ENCODE measurements around the gene CCL16. TPM values are rescaled to one million over a fixed set of nuclear protein-coding genes. Genes with fewer than 3 reads are reported as not detected.

CCL16 gene
- total and polyA plus RNA-seq, 2 experiments from 2014 or later = not detected

DNA sequence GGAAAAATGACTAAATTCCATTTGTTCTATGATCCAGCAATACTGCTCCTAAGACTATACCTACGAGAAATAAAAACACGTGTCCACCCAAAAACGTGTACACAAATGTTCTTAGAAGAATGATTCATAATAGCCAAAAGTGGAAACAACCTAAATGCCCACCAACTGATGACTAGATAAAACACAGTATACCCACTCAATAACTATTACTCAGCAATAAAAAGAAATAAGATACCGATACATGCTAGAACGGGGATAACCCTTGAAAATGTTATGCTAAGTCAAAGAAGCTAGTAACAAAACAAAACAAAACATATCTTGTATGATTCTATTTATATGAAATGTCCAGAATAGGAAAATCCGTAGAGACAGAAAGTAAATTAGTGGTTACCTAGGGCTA is 17.6 kb downstream of the CCL16 start:
- Histone ChIP-seq H3K9me3 (ENCODE audit: low read depth) (no peaks in the 10 kb centered on the region), H3K9ac (no peak overlapping the region), H3K4me3 (no peak overlapping the region), H3K79me2 (ENCODE audit: insufficient read depth) (no peaks in the 10 kb centered on the region), H3K27me3 (replicated peaks; ENCODE audit: insufficient read depth) (peaks cover 13% of the 10 kb centered on the region; the same call in 1 of the 2 replicates), H3K27ac (no peak overlapping the region), H3K4me1 (ENCODE audit: insufficient read depth) (no peaks in the 10 kb centered on the region), H3F3A (ENCODE audit: insufficient read depth) (no peaks in the 10 kb centered on the region), H4K20me1 (ENCODE audit: insufficient read depth) (no peaks in the 10 kb centered on the region), H3K4me2 (ENCODE audit: unreplicated experiment) (no peak overlapping the region), H3K9me2 (ENCODE audit: insufficient read depth) (no peaks in the 10 kb centered on the region), H2AFZ (no peak overlapping the region), H3K36me3 (ENCODE audit: low read depth) (no peaks in the 10 kb centered on the region)
- WGBS, 2 experiments (ENCODE audit: low coverage in 1 of 2, low lambda C conversion rate in 2 of 2, missing lambda C conversion rate in 2 of 2) = 71 to 74% methylated on average over 6 of the region's 6 CpGs
- no peak for TF ChIP-seq EZH2 (IDR thresholded peaks at IDR 0.05; ENCODE audit: insufficient read depth, poor library complexity, severe bottlenecking)
- no peak for TF ChIP-seq EZH2phosphoT487 (IDR thresholded peaks at IDR 0.05; ENCODE audit: insufficient read depth, low read depth)
- in situ Hi-C loops (cut with MboI) = loop anchor here (25.0 kb wide), 1 partner anchor 499 kb away; no protein-coding TSS in a partner anchor
- DNase-seq = no peak

DNA sequence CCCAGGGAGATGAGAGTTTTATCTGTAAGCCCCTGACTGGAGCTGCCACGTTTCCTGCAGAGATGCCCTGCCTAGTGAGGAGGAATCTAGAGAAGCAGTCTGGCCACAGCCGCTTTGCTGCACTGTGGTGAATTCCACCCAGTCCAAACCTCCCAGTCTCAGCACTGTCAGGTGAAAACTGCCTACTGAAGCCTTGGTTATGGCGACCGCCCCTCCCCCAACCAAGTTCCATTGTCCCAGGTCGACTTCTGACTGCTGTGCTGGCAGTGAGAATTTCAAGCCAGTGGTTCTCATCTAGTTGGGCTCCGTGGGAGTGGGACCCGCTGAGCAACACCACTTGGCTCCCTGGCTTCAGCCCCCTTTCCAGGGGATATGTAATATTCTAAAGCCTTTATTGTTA is 27.6 kb downstream of the CCL16 start:
- Histone ChIP-seq H3K27ac (no peak overlapping the region), H2AFZ (no peak overlapping the region), H3K9ac (no peak overlapping the region), H3K4me2 (ENCODE audit: unreplicated experiment) (no peak overlapping the region), H4K20me1 (ENCODE audit: insufficient read depth) (no peaks in the 10 kb centered on the region), H3F3A (ENCODE audit: insufficient read depth) (no peaks in the 10 kb centered on the region), H3K36me3 (ENCODE audit: low read depth) (no peaks in the 10 kb centered on the region), H3K9me2 (ENCODE audit: insufficient read depth) (no peaks in the 10 kb centered on the region), H3K9me3 (ENCODE audit: low read depth) (no peaks in the 10 kb centered on the region), H3K4me1 (ENCODE audit: insufficient read depth) (no peaks in the 10 kb centered on the region), H3K4me3 (no peak overlapping the region), H3K27me3 (replicated peaks; ENCODE audit: insufficient read depth) (peaks cover 12% of the 10 kb centered on the region; the same call in 1 of the 2 replicates), H3K79me2 (ENCODE audit: insufficient read depth) (no peaks in the 10 kb centered on the region)
- no peak for DNase-seq
- TF ChIP-seq EZH2phosphoT487 (IDR thresholded peaks at IDR 0.05; ENCODE audit: insufficient read depth, low read depth) = no peak
- TF ChIP-seq EZH2 (IDR thresholded peaks at IDR 0.05; ENCODE audit: insufficient read depth, poor library complexity, severe bottlenecking) = no peak
- WGBS, 2 experiments (ENCODE audit: low coverage in 1 of 2, low lambda C conversion rate in 2 of 2, missing lambda C conversion rate in 2 of 2) = 35 to 40% methylated on average over 7 of the region's 7 CpGs
- in situ Hi-C loops (cut with MboI) = loop anchor here (25.0 kb wide), 1 partner anchor 509 kb away; no protein-coding TSS in a partner anchor

DNA sequence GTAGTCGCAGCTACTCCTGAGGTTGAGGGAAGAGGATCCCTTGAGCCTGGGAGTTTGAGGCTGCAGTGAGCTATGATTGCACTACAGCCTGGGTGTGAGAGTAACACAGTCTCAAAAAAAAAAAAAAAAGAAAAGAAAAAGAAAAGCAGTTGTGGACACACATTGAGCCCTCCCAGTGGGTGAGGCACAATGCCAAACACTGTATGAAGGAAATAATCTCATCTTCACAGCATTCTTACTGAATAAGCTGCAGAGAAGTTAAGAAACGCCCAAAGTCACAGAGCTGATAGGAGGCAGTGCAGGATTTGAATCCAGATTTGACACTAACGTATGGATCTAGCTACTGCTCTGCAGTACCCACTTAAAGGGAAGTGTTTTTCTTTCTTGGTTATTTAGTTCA is 31.9 kb downstream of the CCL16 start:
- Histone ChIP-seq H4K20me1 (ENCODE audit: insufficient read depth) (no peaks in the 10 kb centered on the region), H3K4me1 (ENCODE audit: insufficient read depth) (no peaks in the 10 kb centered on the region), H3K4me3 (no peak overlapping the region), H2AFZ (no peak overlapping the region), H3K4me2 (ENCODE audit: unreplicated experiment) (no peak overlapping the region), H3K9me2 (ENCODE audit: insufficient read depth) (no peaks in the 10 kb centered on the region), H3K79me2 (ENCODE audit: insufficient read depth) (no peaks in the 10 kb centered on the region), H3F3A (ENCODE audit: insufficient read depth) (no peaks in the 10 kb centered on the region), H3K9me3 (ENCODE audit: low read depth) (no peaks in the 10 kb centered on the region), H3K9ac (no peak overlapping the region), H3K36me3 (ENCODE audit: low read depth) (no peaks in the 10 kb centered on the region), H3K27me3 (replicated peaks; ENCODE audit: insufficient read depth) (0 out of 2 replicates have a peak, but pooled peaks cover 7% of the 10 kb centered on the region), H3K27ac (no peak overlapping the region)
- DNase-seq = no peak
- TF ChIP-seq EZH2 (IDR thresholded peaks at IDR 0.05; ENCODE audit: insufficient read depth, poor library complexity, severe bottlenecking) (no peak), EZH2phosphoT487 (IDR thresholded peaks at IDR 0.05; ENCODE audit: insufficient read depth, low read depth) (no peak)
- 28 to 36% methylated on average over 3 of the region's 3 CpGs for WGBS, 2 experiments (ENCODE audit: low coverage in 1 of 2, low lambda C conversion rate in 2 of 2, missing lambda C conversion rate in 2 of 2)
- in situ Hi-C loops (cut with MboI) = no loop called here

DNA sequence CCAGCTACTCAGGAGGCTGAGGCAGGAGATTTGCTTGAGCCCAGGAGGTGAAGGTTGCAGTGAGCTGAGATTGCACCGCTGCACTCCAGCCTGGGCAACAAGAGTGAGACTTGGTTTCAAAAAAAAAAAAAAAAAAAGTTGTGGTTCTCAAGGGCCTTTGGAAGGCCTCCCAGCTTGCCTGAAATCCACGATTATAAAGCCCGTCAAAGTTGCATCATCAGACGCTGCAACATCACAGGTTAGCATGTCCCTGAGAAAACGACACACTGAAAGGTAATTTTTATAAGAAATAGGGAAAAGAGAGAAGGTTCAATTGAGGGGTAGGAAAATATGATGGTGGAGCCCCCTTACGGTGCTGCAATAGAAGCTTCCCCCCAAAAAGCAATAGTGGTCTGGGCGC is 33.2 kb downstream of the CCL16 start:
- no peaks in the 10 kb centered on the region for H4K20me1 ChIP-seq (ENCODE audit: insufficient read depth)
- no peak overlapping the region for H2AFZ ChIP-seq
- 72 to 76% methylated on average over 7 of the region's 7 CpGs for WGBS, 2 experiments (ENCODE audit: low coverage in 1 of 2, low lambda C conversion rate in 2 of 2, missing lambda C conversion rate in 2 of 2)
- H3K4me3 ChIP-seq = no peak overlapping the region
- no peaks in the 10 kb centered on the region for H3K9me2 ChIP-seq (ENCODE audit: insufficient read depth)
- H3K9ac ChIP-seq = no peak overlapping the region
- H3K36me3 ChIP-seq (ENCODE audit: low read depth) = no peaks in the 10 kb centered on the region
- no peak for DNase-seq
- peaks cover 12% of the 10 kb centered on the region; the same call in 1 of the 2 replicates for H3K27me3 ChIP-seq (replicated peaks; ENCODE audit: insufficient read depth)
- H3K9me3 ChIP-seq (ENCODE audit: low read depth) = no peaks in the 10 kb centered on the region
- no peak overlapping the region for H3K27ac ChIP-seq
- no peaks in the 10 kb centered on the region for H3K79me2 ChIP-seq (ENCODE audit: insufficient read depth)
- H3K4me1 ChIP-seq (ENCODE audit: insufficient read depth) = no peaks in the 10 kb centered on the region
- H3K4me2 ChIP-seq (ENCODE audit: unreplicated experiment) = no peak overlapping the region
- TF ChIP-seq EZH2 (IDR thresholded peaks at IDR 0.05; ENCODE audit: insufficient read depth, poor library complexity, severe bottlenecking) = no peak
- no peak for TF ChIP-seq EZH2phosphoT487 (IDR thresholded peaks at IDR 0.05; ENCODE audit: insufficient read depth, low read depth)
- H3F3A ChIP-seq (ENCODE audit: insufficient read depth) = no peaks in the 10 kb centered on the region
- in situ Hi-C loops (cut with MboI) = no loop called here
